ENCODE measurements around the gene RBP7. TPM values are rescaled to one million over a fixed set of nuclear protein-coding genes. Genes with fewer than 3 reads are reported as not detected.
"Not testable (repeated sequence)": the region's sequence is repeated elsewhere in the genome, so short reads cannot be mapped to it uniquely, and the experiment has no call there.

RBP7 gene
- total RNA-seq, 8 experiments from 2014 or later, result 0.62 TPM; not detected in 7

DNA sequence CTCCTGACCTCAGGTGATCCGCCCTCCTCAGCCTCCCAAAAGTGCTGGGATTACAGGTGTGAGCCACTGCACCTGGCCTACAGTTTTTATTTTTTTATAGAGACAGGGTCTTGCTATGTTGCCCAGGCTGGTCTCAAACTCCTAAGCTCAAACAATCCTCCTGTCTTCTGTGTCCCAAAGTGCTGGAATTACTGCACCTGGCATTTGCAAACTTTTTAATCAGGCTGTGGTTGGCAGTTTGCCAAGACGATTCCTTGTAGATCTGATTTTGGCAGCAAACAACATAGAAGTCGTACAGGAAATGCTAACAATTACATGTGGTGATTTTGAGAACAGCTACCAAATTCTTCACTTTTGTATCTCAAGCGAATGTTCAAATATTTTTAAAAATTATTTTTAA is 10.1 kb downstream of the RBP7 start:
- H3K4me3 ChIP-seq, result no peak overlapping the region
- no peak for ATAC-seq (replicated peaks in 6 of 8)
- H3K4me1 ChIP-seq (replicated peaks in 1 of 2), result no peaks in the 10 kb centered on the region
- no peak overlapping the region for H3K27ac ChIP-seq
- in situ Hi-C loops (cut with MboI; ENCODE audit: low pct_unique_long_range_greater_than_20kb in 2 of 9, low sequenced_read_pairs in 9 of 9, unreplicated experiment in 9 of 9), result no loop called here
- WGBS, 10 experiments, result 33 to 79% (median 57%) methylated on average over 1 to 4 of the region's 4 CpGs; no CpG with 5 or more reads in 1 of the 10 experiments

DNA sequence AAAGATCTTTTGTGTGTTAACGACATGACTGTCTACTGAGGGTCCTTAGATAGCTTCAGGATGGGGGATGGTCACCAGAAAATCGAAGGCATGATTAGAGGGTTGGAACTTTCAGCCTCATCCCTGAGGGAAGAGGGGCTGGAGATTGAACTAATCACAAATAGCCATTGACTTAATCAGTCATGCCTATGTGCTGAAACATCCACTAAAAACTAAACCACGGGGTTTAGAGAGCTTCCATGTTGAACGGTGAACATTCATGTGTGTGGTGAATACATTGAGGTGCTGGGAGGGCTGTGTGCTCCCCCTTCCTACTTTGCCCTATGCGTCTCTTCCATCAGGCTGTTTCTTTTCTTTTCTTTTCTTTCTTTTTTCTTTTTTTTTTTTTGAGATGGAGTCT is 17.0 kb downstream of the RBP7 start:
- 0 to 94% (median 71%) methylated on average over 1 to 5 of the region's 5 CpGs for WGBS, 10 experiments
- in situ Hi-C loops (cut with MboI; ENCODE audit: low pct_unique_long_range_greater_than_20kb in 2 of 9, low sequenced_read_pairs in 9 of 9, unreplicated experiment in 9 of 9), result no loop called here
- no peak overlapping the region for H3K27ac ChIP-seq
- no peak overlapping the region for H3K4me3 ChIP-seq
- no peak for ATAC-seq (replicated peaks in 6 of 8)
- no peaks in the 10 kb centered on the region for H3K4me1 ChIP-seq (replicated peaks in 1 of 2)

DNA sequence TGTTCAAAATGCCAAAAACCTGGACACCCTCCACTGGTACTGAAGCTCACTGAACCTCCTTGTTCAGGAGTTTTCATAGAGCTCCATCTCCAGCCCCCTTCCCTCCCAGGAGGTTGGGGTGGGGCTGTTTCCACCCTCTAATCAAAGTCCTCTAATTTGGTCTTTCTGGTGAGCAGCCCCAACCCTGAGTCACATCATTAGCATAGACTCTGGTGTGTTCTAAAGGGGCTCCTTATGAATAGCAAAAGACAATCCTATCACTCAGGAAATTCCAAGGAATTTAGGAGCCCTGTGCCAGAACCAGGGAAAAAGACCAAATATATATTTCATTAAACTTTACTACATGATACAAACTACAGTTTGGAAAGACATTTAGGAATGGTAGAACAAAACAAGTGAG is 22.5 kb downstream of the RBP7 start:
- H3K4me3 ChIP-seq, result no peak overlapping the region
- in situ Hi-C loops (cut with MboI; ENCODE audit: low pct_unique_long_range_greater_than_20kb in 2 of 9, low sequenced_read_pairs in 9 of 9, unreplicated experiment in 9 of 9), result no loop called here
- ATAC-seq (replicated peaks in 6 of 8), result no peak
- H3K27ac ChIP-seq, result no peak overlapping the region
- H3K4me1 ChIP-seq (replicated peaks in 1 of 2), result no peaks in the 10 kb centered on the region

DNA sequence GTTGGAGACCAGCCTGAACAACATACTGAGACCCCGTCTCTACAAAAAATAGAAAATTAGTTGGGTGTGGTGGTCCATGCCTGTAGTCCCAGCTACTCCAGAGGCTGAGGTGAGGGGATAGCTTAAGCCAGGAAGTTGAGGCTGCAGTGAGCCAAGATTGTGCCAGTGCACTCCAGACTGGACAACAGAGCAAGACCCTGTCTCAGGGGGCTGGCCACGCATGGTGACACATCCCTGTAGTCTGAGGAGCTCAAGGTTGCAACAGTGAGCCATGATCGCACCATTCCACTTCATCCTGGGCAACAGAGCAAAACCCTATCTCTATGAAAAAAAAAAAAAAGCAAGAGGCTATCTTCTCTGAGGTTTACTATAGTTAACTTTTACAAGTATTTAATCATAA is 23.1 kb downstream of the RBP7 start:
- Histone ChIP-seq H3K4me1 (replicated peaks in 1 of 2) (no peaks in the 10 kb centered on the region), H3K27ac (no peak overlapping the region), H3K4me3 (no peak overlapping the region)
- ATAC-seq (replicated peaks in 6 of 8), result no peak
- in situ Hi-C loops (cut with MboI; ENCODE audit: low pct_unique_long_range_greater_than_20kb in 2 of 9, low sequenced_read_pairs in 9 of 9, unreplicated experiment in 9 of 9), result no loop called here
- WGBS, 10 experiments, result 66 to 94% (median 84%) methylated on average over 3 of the region's 3 CpGs; no CpG with 5 or more reads in 5 of the 10 experiments

DNA sequence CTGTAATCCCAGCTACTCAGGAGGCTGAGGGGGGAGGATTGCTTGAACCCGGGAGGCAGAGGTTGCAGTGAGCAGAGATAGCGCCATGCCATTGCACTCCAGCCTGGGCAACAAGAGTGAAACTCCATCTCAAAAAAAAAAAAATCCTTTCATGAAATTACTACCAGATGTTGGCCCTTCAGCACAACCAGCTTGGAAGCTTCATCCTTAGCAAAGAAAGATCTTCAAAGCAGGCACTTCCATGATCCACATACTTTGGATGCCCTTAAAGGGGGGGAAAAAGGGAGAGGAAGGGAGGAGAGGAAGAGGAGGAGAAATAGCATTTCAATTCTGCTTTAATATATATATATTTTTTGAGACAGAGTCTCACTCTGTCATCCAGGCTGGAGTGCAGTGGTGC is 23.6 kb downstream of the RBP7 start:
- ATAC-seq (replicated peaks in 6 of 8), result peak in 1 of 8 experiments; percentile 23
- H3K4me1 ChIP-seq (replicated peaks in 1 of 2); in situ Hi-C loops (cut with MboI; ENCODE audit: low pct_unique_long_range_greater_than_20kb in 2 of 9, low sequenced_read_pairs in 9 of 9, unreplicated experiment in 9 of 9); H3K27ac ChIP-seq; H3K4me3 ChIP-seq: not testable (repeated sequence)
- WGBS, 10 experiments, result 0 to 94% (median 80%) methylated on average over 1 to 2 of the region's 2 CpGs; no CpG with 5 or more reads in 3 of the 10 experiments

DNA sequence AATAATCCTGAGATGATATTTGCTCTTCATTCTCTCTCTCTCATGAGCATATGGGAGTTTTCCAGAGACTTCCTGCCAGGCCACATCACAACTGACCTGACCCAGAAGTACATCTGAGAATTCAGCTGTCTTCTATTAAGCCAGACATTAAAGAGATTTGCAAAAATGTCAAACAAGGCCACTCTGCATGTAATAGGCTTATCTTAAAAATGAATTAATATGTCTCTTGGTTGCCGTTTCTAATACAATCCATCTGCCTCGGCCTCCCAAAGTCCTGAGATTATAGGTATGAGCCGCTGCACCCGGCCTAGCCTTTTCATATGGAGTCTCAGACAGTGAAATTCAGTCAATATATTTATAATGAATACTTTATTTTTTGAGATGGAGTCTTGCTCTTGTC is 25.0 kb downstream of the RBP7 start:
- H3K4me3 ChIP-seq; H3K4me1 ChIP-seq (replicated peaks in 1 of 2); H3K27ac ChIP-seq; ATAC-seq (replicated peaks in 6 of 8); in situ Hi-C loops (cut with MboI; ENCODE audit: low pct_unique_long_range_greater_than_20kb in 2 of 9, low sequenced_read_pairs in 9 of 9, unreplicated experiment in 9 of 9): not testable (repeated sequence)
- WGBS, 10 experiments, result 28 to 94% (median 86%) methylated on average over 2 to 4 of the region's 4 CpGs; no CpG with 5 or more reads in 3 of the 10 experiments

DNA sequence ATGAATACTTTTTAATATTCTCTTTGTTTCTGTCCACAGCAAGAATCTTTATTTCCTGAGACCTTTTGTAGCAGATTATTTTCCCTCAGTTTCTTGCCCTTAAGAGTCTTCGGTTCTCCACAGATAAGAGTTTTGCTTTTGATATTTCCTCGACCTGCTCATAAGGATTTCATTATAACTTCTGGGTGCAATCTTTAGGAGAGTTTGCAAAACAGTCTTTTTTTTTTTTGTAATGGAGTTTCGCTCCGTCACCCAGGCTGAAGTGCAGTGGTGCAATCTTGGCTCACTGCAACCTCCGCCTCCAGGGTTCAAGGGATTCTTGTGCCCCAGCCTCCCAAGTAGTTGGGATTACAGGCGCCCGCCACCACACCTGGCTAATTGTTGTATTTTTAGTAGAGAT is 25.6 kb downstream of the RBP7 start:
- ATAC-seq (replicated peaks in 6 of 8), result no peak
- no peak overlapping the region for H3K27ac ChIP-seq
- H3K4me3 ChIP-seq, result no peak overlapping the region
- in situ Hi-C loops (cut with MboI; ENCODE audit: low pct_unique_long_range_greater_than_20kb in 2 of 9, low sequenced_read_pairs in 9 of 9, unreplicated experiment in 9 of 9), result no loop called here
- H3K4me1 ChIP-seq (replicated peaks in 1 of 2), result no peaks in the 10 kb centered on the region
- 68 to 93% (median 80%) methylated on average over 1 to 7 of the region's 7 CpGs; no CpG with 5 or more reads in 3 of the 10 experiments for WGBS, 10 experiments

DNA sequence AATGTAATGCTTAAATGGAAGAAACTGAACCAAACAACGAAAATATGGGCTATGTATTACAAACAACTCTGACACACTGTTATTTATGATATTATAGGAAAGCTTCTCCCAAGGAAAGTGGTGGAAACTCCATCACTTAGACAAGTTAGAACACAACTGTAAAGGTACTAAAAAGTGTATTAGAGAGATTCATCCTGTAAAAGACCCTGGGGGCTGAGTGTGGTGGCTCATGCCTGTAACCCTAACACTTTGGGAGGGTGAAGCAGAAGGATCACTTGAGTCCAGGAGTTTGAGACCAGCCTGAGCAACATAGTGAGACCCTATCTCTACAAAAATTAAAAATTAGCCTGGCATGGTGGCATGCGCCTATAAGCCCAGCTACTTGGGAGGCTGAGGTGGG is 28.3 kb downstream of the RBP7 start:
- Histone ChIP-seq H3K4me1 (replicated peaks in 1 of 2) (no peaks in the 10 kb centered on the region), H3K27ac (no peak overlapping the region), H3K4me3 (no peak overlapping the region)
- 0 to 100% (median 50%) methylated on average over 1 to 2 of the region's 2 CpGs; no CpG with 5 or more reads in 1 of the 10 experiments for WGBS, 10 experiments
- no peak for ATAC-seq (replicated peaks in 6 of 8)
- in situ Hi-C loops (cut with MboI; ENCODE audit: low pct_unique_long_range_greater_than_20kb in 2 of 9, low sequenced_read_pairs in 9 of 9, unreplicated experiment in 9 of 9), result no loop called here

DNA sequence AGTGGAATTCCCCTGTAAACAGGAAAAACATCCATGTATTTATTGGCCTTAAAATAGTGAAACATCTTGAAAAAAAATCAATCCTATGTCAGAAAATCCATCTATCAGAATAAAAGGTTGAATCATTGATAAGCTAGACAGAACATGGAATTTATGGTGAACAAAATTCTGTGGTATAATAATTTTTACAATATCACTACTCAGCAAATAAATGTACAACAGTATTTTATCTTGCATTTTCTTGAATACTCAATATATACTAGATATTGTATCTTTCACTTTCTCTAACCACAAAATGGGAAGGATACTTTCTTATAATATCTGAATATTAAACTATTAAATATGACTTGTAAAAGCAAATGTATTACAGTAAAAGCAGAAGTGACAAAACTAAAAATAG is 30.0 kb downstream of the RBP7 start:
- Histone ChIP-seq H3K4me3 (no peak overlapping the region), H3K4me1 (replicated peaks in 1 of 2) (peaks cover under 1 to 1% of the 10 kb centered on the region in 2 donors), H3K27ac (no peak overlapping the region)
- in situ Hi-C loops (cut with MboI; ENCODE audit: low pct_unique_long_range_greater_than_20kb in 2 of 9, low sequenced_read_pairs in 9 of 9, unreplicated experiment in 9 of 9), result no loop called here
- no peak for ATAC-seq (replicated peaks in 6 of 8)

DNA sequence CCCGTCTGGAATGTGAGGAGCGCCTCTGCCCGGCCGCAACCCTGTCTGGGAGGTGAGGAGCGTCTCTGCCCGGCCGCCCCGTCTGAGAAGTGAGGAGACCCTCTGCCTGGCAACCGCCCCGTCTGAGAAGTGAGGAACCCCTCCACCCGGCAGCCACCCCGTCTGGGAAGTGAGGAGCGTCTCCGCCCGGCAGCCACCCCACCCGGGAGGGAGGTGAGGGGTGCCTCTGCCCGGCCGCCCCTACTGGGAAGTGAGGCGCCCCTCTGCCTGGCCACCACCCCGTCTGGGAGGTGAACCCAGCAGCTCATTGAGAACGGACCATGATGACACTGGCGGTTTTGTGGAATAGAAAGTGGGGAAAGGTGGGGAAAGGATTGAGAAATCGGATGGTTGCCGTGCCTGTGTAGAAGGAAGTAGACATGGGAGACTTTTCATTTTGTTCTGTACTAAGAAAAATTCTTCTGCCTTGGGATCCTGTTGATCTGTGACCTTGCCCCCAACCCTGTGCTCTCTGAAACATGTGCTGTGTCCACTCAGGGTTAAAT is 32.0 kb downstream of the RBP7 start:
- in situ Hi-C loops (cut with MboI; ENCODE audit: low pct_unique_long_range_greater_than_20kb in 2 of 9, low sequenced_read_pairs in 9 of 9, unreplicated experiment in 9 of 9); H3K4me3 ChIP-seq; H3K27ac ChIP-seq; ATAC-seq (replicated peaks in 6 of 8); H3K4me1 ChIP-seq (replicated peaks in 1 of 2): not testable (repeated sequence)
- 90% methylated on average over 2 of the region's 24 CpGs; no CpG with 5 or more reads in 9 of the 10 experiments for WGBS, 10 experiments

DNA sequence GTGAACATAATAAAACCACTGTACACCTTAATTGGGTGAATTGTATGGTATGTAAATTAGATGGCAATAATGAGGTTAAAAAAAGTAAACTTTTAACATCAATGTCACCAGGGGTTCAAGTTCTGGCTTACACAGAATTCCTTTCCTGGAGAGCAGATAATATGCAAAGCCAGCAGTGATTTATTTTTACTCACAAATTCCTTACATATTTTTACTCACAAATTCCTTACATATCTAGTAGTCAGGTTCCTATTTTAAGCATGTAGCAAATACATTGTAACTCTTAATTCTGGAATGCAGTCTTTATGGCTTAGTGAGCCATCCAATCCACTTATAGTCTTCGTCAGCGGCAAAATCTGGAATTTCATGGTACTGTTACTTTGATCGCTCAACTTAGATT is 34.4 kb downstream of the RBP7 start:
- Histone ChIP-seq H3K4me3 (no peak overlapping the region), H3K4me1 (replicated peaks in 1 of 2) (peaks cover 3 to 12% of the 10 kb centered on the region in 2 donors), H3K27ac (no peak overlapping the region)
- in situ Hi-C loops (cut with MboI; ENCODE audit: low pct_unique_long_range_greater_than_20kb in 2 of 9, low sequenced_read_pairs in 9 of 9, unreplicated experiment in 9 of 9), result no loop called here
- no peak for ATAC-seq (replicated peaks in 6 of 8)
- 40 to 100% (median 100%) methylated on average over 1 to 3 of the region's 3 CpGs; no CpG with 5 or more reads in 2 of the 10 experiments for WGBS, 10 experiments

DNA sequence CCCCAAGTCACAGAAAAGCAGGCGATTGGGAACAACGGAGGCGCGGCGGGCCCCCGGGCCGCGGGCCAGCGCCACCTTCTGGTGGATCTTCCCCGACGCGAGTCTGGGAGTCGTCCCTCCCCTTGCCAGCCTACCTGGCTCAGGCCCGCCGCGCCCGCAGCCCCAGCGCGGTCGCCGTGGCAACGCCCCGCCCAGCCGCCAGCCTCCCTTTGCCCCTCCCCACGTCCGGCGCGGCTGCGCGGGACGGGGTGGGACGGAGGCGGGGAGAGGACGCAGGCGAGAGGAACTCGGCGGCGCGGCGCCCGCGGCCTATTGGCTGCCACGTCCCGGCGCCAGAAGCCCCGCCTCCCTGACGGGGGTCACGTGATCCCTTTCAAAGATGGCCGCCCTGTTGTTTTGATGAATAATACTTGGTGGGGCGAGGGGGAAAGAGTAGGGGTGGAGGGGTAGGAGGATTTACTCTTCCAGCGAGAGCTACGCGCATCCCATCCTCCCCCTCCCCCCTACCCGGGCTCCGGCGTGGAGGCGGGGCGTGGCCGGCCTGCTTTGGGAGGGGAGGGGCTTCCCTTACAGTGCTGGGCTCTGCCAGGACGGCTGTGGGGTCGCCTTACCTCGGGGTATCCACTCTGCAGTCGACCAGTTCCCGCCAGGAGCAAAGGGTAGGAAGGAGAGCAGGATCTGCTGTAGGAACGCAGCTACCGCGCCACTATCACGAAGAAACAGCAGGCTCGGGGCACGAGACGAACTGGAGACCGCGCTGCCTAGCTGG is 35.7 kb downstream of the RBP7 start, which contains the start of gene UBE4B:
TSS of gene UBE4B (plus strand) at position 369 of the 769 bp plus-strand sequence. CDS start 713 bp downstream, outside the sequence.
- Histone ChIP-seq H3K4me3 (peak within 1 kb of the TSS; percentile 51 to 69 (median 57)), H3K27ac (peak within 1 kb of the TSS; percentile 74 to 89), H3K4me1 (replicated peaks in 1 of 2) (peaks cover 3 to 12% of the 10 kb centered on the region in 2 donors)
- ATAC-seq (replicated peaks in 6 of 8), result peak; percentile 87 to 93 (median 90)
- in situ Hi-C loops (cut with MboI; ENCODE audit: low pct_unique_long_range_greater_than_20kb in 2 of 9, low sequenced_read_pairs in 9 of 9, unreplicated experiment in 9 of 9), result no loop called here
- WGBS, 10 experiments, result 0% methylated on average over 1 to 8 of the region's 73 CpGs; no CpG with 5 or more reads in 6 of the 10 experiments

DNA sequence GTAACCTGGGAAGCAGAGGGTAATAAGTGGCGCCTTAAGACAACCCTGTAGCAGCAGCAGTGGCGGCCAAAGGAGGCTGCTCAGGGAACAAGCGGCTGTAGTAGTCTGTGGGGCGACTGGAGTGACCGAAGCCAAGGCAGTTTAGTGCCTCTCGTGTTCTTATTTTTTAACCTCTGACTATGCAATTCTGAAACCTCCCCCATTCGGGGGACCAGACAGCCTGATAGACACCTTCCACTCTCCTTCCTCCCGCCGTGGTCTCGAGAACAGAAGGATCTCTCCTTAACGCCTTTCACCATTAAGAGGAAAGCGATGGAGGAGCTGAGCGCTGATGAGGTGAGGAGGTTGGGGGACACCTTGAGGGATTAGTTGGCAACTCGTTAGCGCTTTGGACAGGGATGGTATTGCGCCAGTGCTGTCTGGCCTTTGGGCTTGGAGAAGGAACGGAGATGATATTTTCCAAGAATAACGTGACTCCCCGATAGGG is 36.4 kb downstream of the RBP7 start:
- 0 to 4% (median 1%) methylated on average over 6 to 14 of the region's 19 CpGs; no CpG with 5 or more reads in 2 of the 10 experiments for WGBS, 10 experiments
- Histone ChIP-seq H3K4me1 (replicated peaks in 1 of 2) (peaks cover 3 to 12% of the 10 kb centered on the region in 2 donors), H3K4me3 (peak overlapping the region; percentile 51 to 69 (median 57)), H3K27ac (peak overlapping the region; percentile 74 to 89)
- in situ Hi-C loops (cut with MboI; ENCODE audit: low pct_unique_long_range_greater_than_20kb in 2 of 9, low sequenced_read_pairs in 9 of 9, unreplicated experiment in 9 of 9), result no loop called here
- peak; percentile 33 to 44 (median 41) for ATAC-seq (replicated peaks in 6 of 8)
